GM12801 (cell line): ENCODE results near the gene TMEM259.

Experiments used
- CTCF ChIP-seq: IDR thresholded peaks from one replicate; pipeline ENCODE4 v1.5.1; 2011; ENCODE audit warnings: control low read depth; ENCODE audit not compliant: insufficient read length; ENCODE audit errors: extremely low read depth

Gene TMEM259

GRCh38 chr19:1009981-1010538 lies 10.9 kb downstream of the TMEM259 start:
- no peak for TF ChIP-seq CTCF

DNA sequence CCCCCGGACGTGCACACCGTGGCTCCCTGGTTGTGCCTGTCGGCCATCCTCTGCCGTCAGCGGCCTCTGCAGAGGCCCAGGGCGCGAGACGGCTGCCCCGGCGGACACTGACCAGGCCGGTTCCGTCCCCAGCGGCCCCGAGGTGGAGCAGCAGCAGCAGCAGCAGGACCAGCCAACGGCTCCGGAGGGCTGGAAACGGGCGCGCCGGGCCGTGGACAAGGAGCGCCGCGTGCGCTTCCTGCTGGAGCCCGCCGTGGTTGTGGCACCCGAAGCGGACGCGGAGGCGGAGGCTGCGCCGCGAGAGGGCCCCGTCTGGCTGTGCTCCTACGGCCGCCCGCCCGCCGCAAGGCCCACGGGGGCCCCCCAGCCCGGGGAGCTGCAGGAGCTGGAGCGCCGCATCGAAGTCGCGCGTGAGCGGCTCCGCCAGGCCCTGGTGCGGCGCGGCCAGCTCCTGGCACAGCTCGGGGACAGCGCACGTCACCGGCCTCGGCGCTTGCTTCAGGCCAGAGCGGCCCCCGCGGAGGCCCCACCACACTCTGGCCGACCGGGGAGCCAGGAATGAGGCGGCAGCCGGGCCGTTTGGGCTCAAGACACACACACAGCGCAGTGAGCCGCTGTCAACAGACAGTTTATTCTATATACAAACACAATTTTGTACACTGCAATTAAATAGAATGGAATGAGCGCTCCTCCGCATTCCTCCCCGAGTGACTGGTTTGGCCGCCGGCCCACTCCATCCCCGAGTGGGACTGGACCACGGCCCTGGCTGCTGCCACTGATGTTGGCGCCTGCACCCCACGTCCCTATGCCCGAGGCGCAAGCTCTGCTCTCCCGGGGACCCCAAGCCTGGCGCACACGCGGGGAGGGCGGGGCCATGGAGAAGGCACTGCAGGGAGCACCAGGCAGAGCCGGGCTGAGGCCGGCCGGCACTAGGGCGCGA lies 11.6 kb downstream of the TMEM259 start:
- no peak for TF ChIP-seq CTCF

GRCh38 chr19:1008268-1009040 lies 12.5 kb downstream of the TMEM259 start:
- TF ChIP-seq CTCF: no peak

DNA sequence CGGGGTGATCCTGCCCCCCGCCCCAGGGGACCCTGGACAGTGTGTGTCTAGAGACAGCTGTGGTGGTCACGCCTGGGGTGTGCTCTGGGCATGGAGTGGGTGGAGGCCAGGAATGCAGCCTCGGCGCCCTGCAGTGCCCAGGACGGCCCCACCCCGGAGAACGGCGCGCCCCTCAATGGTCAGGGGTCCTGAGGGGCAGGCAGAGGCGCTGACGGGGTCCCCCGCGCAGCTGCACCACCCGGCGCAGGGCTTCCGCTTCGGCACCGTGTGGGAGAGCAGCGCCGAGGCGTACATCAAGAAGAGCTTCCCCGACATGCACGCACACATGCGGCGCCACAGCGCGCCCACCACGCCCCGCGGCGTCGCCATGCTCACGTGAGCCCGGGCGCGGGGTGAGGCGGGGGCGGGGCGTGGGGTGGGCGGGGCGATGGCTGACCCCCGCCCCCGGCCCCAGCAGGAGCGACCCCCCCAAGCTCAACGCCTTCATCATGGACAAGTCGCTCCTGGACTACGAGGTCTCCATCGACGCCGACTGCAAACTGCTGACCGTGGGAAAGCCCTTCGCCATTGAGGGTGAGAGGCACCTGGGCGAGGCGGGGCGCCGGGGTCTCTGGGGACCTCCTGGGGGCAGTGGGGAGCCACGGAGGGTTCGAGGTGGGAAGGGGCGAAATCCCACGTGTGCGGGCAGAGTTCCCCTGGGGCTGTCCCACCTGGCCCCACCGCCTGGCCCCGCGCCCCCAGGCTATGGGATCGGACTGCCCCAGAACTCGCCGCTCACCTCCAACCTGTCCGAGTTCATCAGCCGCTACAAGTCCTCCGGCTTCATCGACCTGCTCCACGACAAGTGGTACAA lies 13.3 kb downstream of the TMEM259 start:
- no peak for TF ChIP-seq CTCF

- no peak for TF ChIP-seq CTCF
Measured at GRCh38 chr19:1006711-1007398, 14.1 kb downstream of the TMEM259 start.

DNA sequence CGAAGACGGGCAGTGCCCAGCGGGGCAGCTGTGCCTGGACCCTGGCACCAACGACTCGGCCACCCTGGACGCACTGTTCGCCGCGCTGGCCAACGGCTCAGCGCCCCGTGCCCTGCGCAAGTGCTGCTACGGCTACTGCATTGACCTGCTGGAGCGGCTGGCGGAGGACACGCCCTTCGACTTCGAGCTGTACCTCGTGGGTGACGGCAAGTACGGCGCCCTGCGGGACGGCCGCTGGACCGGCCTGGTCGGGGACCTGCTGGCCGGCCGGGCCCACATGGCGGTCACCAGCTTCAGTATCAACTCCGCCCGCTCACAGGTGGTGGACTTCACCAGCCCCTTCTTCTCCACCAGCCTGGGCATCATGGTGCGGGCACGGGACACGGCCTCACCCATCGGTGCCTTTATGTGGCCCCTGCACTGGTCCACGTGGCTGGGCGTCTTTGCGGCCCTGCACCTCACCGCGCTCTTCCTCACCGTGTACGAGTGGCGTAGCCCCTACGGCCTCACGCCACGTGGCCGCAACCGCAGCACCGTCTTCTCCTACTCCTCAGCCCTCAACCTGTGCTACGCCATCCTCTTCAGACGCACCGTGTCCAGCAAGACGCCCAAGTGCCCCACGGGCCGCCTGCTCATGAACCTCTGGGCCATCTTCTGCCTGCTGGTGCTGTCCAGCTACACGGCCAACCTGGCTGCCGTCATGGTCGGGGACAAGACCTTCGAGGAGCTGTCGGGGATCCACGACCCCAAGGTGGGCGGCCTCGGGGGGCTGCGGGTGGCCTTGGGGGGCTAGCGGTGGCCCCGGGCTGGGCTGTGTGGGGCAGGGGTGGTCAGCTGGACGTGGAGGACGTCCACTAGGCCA lies 15.9 kb downstream of the TMEM259 start:
- TF ChIP-seq CTCF: no peak
